ENCODE measurements around the gene TOR4A.

Gene TOR4A

GRCh38 chr9:137273611-137274320, 3.8 kb upstream of the TOR4A start:
- no peak for TF ChIP-seq CREB5 (CRISPR knock-in tag; IDR thresholded peaks at IDR 0.05; ENCODE audit: low read depth)
- TF ChIP-seq CSRNP3 (CRISPR knock-in tag; IDR thresholded peaks at IDR 0.05): no peak
- TF ChIP-seq PPARA (CRISPR knock-in tag; IDR thresholded peaks at IDR 0.05; ENCODE audit: borderline replicate concordance): no peak
- no peak for TF ChIP-seq ZFP30 (CRISPR knock-in tag; IDR thresholded peaks at IDR 0.05)
- no peak for TF ChIP-seq OSR1 (CRISPR knock-in tag; IDR thresholded peaks at IDR 0.05)
- no peak for TF ChIP-seq ISL1 (CRISPR knock-in tag; IDR thresholded peaks at IDR 0.05)
- TF ChIP-seq ZC3H10 (CRISPR knock-in tag; IDR thresholded peaks at IDR 0.05): no peak
- no peak for TF ChIP-seq ARNTL (CRISPR knock-in tag; IDR thresholded peaks at IDR 0.05; ENCODE audit: borderline replicate concordance, low read depth)
- TF ChIP-seq TCF4 (CRISPR knock-in tag; IDR thresholded peaks at IDR 0.05; ENCODE audit: borderline replicate concordance): no peak
- no peak for TF ChIP-seq SNAI2 (CRISPR knock-in tag; IDR thresholded peaks at IDR 0.05)
- no peak for TF ChIP-seq POU6F1 (CRISPR knock-in tag; IDR thresholded peaks at IDR 0.05; ENCODE audit: borderline replicate concordance, low read depth)
- no peak for TF ChIP-seq ZFP3 (CRISPR knock-in tag; IDR thresholded peaks at IDR 0.05)
- no peak for ATAC-seq

GRCh38 chr9:137275203-137275587, 2.3 kb upstream of the TOR4A start:
- TF ChIP-seq ARNTL (CRISPR knock-in tag; IDR thresholded peaks at IDR 0.05; ENCODE audit: borderline replicate concordance, low read depth) (no peak), ZNF70 (CRISPR knock-in tag; IDR thresholded peaks at IDR 0.05) (no peak), OSR1 (CRISPR knock-in tag; IDR thresholded peaks at IDR 0.05) (no peak), TOX (CRISPR knock-in tag; IDR thresholded peaks at IDR 0.05; ENCODE audit: borderline replicate concordance) (no peak), ZFP30 (CRISPR knock-in tag; IDR thresholded peaks at IDR 0.05) (no peak), BACH2 (CRISPR knock-in tag; IDR thresholded peaks at IDR 0.05; ENCODE audit: borderline replicate concordance) (no peak), GLIS3 (CRISPR knock-in tag; IDR thresholded peaks at IDR 0.05) (no peak), ESRRG (CRISPR knock-in tag; IDR thresholded peaks at IDR 0.05) (no peak)
- ATAC-seq: no peak

GRCh38 chr9:137275588-137276472, 1.7 kb upstream of the TOR4A start:
- no peak for ATAC-seq
- TF ChIP-seq ZNF565 (CRISPR knock-in tag; conservative IDR thresholded peaks at IDR 0.05; ENCODE audit: low read depth) (no peak), SNAI2 (CRISPR knock-in tag; IDR thresholded peaks at IDR 0.05) (no peak), TSHZ2 (CRISPR knock-in tag; IDR thresholded peaks at IDR 0.05) (no peak), ARNTL (CRISPR knock-in tag; IDR thresholded peaks at IDR 0.05; ENCODE audit: borderline replicate concordance, low read depth) (no peak), CSRNP3 (CRISPR knock-in tag; IDR thresholded peaks at IDR 0.05) (no peak), CSDC2 (CRISPR knock-in tag; IDR thresholded peaks at IDR 0.05) (no peak), ZFP30 (CRISPR knock-in tag; IDR thresholded peaks at IDR 0.05) (no peak), CREB5 (CRISPR knock-in tag; IDR thresholded peaks at IDR 0.05; ENCODE audit: low read depth) (no peak), ZFP3 (CRISPR knock-in tag; IDR thresholded peaks at IDR 0.05) (no peak), ZC3H10 (CRISPR knock-in tag; IDR thresholded peaks at IDR 0.05) (no peak), ESRRG (CRISPR knock-in tag; IDR thresholded peaks at IDR 0.05) (no peak), ISL1 (CRISPR knock-in tag; IDR thresholded peaks at IDR 0.05) (no peak), TOX (CRISPR knock-in tag; IDR thresholded peaks at IDR 0.05; ENCODE audit: borderline replicate concordance) (no peak), POU6F1 (CRISPR knock-in tag; IDR thresholded peaks at IDR 0.05; ENCODE audit: borderline replicate concordance, low read depth) (no peak), BACH2 (CRISPR knock-in tag; IDR thresholded peaks at IDR 0.05; ENCODE audit: borderline replicate concordance) (no peak)
